GM21381 (cell line): Measurements from ENCODE around the gene RSPH1.

ENCODE experiments used
- ATAC-seq: cut with Tn5 transposase; IDR thresholded peaks from one replicate; pipeline ENCODE4 v1.9.1; 2021; ENCODE audit warnings: mild to moderate bottlenecking, moderate library complexity; ENCODE audit not compliant: unreplicated experiment

The RSPH1 gene

DNA sequence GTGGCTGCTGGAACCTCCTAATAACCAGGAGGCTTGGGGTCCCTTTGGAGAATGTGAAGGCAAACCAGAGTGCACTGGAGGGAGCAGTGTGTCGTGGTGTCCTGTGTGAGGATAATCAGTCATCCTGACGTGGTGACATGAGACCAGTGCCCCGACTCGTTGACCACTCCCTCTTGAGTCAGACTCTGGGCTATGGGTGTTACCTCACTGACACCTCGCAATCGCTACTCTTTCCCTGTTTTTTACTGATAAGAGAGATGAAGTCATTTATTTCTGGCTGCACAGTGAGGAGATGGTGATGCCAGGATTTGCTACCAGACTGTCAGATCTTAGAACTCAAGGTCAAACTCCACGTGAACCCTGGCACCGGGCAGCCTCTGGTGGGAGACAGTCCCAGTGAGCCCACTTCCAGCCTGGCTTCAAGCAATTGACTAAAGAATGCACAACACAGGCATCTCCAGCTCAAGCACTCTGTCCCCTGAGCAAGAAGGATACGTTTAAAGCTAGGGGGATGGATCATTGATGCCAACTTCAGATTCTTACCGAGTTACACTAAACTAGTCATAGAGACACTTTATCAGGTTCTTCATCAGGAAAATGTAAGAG is 62.0 kb downstream of the RSPH1 start:
- no peak for ATAC-seq

DNA sequence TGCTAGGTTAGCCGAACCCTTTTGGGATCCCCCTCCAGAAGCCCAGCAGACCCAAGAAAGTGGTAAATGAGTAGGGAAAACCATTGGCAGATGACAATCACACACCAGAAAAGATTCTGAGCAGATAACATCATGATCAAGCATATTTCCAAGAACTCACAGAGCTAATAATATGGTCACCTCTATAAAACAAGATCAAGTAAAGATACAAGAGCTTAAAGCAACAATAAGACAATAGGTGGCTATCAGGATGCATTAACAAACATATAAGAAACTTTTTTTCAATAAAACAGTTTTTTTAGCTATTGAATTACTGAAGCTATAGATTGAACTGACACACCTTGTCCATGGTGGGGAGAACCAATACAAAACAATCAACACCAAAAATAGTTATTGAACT is 63.3 kb downstream of the RSPH1 start:
- no peak for ATAC-seq

GRCh38 chr21:42431196-42431595 is 64.8 kb downstream of the RSPH1 start:
- no peak for ATAC-seq

- no peak for ATAC-seq
Observed at GRCh38 chr21:42430521-42430920, 65.5 kb downstream of the RSPH1 start.

DNA sequence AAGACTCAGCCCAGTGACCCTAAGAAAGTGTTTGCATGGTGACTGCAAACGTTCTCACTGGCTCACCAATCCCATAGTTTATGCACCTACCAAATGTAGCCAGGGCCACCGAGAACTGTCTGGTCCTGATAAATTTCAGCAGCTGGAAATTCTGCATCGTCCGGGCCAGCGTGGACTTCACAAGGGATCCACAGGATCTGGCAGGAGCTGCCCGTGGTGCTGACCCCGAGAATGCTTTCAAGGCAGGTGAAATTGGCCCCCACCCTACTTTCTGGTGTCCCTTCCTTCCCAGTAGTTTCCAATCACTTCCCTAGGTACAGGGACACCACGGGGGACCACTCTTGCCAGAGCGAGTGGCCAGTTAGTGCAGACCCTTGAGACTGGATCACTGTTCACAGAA is 66.2 kb downstream of the RSPH1 start:
- ATAC-seq: no peak

- no peak for ATAC-seq
Observed at GRCh38 chr21:42429021-42429420, 67.0 kb downstream of the RSPH1 start.

GRCh38 chr21:42427809-42428419 is 68.1 kb downstream of the RSPH1 start:
- no peak for ATAC-seq

DNA sequence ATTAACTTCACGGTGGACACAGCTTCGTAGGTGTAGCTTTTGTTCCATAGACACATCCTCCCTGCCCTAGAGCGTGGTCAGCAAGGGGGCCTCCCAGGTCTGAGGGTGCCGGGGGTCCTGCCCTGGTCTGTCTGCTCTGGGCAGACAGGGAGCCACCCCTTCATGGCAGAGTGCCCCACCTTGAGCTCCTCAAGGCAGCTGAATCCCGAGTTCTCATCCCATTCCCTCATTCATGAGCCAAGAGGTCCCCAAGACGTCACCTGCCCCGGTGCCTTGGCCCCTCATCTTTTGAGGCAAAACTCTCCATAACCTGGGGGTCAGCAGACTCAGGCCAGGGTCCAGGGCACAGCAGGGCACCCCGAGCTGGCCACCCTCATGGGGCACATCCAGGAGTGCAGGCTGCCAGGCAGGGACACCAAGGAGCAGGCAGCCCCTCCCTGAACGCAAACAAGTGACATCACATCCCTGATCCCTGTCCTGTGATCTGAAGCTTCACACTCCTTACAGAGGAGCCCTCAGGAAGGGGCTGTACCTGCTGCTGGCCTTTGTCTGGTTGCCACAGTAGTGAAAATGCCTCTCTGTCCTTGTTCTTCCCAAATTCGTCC is 69.0 kb downstream of the RSPH1 start:
- ATAC-seq: no peak

DNA sequence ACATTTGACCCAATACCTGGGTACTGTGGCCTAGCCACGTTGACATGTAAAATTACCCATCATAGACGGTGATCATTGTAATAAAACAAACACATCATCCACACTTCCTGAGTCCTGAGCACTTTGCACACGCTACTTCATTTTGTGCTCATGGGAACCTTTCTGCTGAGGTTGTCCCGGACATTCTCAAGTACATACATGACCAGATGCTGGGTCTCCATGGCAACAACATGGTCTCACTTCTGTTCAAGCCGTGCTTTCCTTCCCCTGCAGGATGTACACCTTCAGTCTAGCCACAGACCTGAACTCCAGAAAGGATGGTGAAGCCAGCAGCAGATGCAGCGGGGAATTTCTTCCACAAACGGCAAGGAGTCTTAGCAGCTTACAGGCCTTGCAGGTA is 69.6 kb downstream of the RSPH1 start:
- no peak for ATAC-seq

DNA sequence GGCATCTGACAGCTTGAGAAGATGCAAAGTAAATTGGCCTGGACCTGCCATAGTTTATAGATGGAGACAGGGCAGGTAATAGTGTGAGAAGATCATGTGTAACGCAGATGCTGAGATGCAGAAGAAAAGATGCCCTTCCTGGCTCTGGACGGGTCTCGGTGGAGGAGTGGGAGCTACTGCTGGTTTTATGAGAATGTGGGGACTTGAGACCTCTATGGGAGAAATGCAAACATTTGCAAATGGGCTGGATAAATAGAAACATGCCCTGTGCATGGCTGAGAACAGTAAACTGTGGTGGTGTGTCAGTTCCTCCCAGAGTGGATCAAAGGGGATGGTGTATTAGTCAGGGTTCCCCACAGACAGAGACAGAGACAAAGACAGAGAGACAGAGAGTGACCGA is 70.4 kb downstream of the RSPH1 start:
- peak; percentile 28 for ATAC-seq

DNA sequence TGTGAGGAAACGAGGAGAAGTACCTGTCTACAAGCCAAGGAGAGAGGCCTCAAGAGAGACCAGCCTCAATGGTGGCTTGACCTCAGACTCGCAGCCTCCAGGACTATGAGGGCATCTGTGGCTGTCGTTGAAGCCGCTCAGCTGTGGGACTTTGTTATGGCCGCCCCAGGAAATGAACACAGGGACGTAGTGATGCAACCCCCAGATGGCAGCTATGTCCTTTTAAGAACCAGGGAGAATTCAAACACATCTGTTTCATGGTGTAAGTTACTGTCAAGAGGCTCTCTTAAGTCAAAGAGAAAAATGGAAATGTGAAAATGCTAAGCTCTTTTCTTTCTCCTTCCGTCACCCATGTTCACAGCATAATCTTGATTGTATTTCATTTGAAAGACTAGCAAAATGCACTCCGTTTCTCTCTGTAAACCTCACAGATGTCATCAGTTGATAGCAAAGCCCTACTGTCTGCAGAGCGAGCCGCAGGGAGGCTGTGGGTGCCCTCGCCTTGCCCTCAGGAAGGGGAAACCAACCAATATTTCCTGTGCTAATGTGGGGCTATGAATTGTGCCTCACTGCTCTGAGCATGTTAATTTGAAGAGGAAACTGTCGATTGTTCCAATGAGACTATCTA is 71.0 kb downstream of the RSPH1 start:
- peak; percentile 58 for ATAC-seq

GRCh38 chr21:42423685-42424084 is 72.3 kb downstream of the RSPH1 start:
- ATAC-seq: no peak

- no peak for ATAC-seq
Observed at GRCh38 chr21:42423197-42423675, 72.8 kb downstream of the RSPH1 start.
